HG02759 (cell line): ENCODE measurements around the gene EGLN1.
"Not testable (repeated sequence)": the region's sequence is repeated elsewhere in the genome, so short reads cannot be mapped to it uniquely, and the experiment has no call there.

Experiments used
- ATAC-seq: cut with Tn5 transposase; IDR thresholded peaks from one replicate; pipeline ENCODE4 v1.9.1; 2021; ENCODE audit warnings: mild to moderate bottlenecking, moderate library complexity; ENCODE audit not compliant: unreplicated experiment

EGLN1 gene

DNA sequence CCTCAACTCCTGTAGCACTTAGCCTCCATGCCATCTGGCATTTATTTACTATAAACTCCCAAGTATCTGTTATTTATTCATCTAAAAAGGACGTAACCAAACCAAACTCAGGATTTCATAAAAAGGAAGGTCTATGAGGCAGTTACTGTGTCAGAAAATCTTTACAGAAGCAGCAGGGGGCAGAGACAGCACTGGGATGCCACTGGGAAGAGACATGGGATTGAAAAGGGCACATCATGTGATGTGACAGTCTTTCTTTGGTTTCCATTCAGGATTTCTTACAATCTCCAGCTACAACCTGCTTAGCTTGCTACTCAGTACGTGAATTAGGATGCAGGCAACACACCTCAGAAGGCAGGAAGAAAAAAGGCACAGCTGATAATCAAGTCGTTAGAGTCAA is 52.8 kb downstream of the EGLN1 start:
- ATAC-seq: no peak

DNA sequence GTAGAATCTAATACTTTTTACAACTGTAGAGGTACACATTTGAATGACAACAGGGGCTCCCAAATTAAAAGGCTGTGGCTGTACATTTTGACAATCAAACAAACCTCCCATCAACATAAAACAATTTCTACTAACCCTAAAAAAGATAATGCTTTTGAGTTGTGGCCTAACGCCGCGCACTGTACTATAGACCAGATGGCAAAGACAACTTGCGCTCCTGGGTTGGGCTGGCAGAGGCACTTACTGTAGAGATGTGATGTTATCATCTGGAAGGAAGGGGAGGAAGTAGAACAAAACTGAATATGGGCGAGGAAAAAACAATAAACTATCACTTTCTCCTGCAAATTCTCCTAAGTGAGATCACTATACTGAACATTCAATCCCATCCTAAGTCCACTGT is 57.9 kb downstream of the EGLN1 start:
- ATAC-seq: no peak

DNA sequence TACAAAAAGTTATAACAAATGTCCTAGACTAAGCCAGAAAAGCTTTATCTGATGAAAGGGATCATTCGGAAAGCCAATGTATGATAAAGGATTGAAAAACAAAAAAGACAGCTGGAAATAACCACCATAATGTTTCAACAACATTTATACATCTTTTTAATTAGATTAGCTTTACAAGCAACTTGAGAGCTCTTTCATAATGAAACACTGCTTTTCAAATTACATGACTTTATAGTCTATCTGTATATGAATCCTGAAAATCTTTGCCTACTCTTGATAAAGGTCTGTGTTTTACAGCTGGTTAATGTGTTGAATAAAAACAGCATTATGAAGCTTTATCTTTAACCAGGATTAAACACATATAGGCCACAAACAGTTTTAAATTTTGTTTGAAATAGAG is 58.5 kb downstream of the EGLN1 start:
- no peak for ATAC-seq

DNA sequence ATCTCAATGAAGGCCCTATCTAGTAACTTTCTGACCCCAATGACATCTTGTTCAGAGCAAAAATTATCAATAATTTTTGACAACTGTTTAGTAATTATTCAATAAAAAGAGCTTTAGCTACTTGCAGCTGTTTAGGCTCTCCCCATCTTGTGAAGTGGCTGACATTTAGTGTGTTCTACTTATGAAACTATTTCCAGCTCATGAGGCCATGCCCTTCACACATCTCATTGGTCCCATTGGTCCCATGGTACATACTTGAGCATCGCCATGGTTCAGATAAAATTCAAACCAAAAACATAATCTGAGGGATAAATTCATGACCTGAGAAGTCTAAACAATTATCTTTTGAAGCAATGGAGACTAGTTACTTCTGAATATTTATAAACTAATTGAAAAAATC is 59.8 kb downstream of the EGLN1 start:
- ATAC-seq: no peak

DNA sequence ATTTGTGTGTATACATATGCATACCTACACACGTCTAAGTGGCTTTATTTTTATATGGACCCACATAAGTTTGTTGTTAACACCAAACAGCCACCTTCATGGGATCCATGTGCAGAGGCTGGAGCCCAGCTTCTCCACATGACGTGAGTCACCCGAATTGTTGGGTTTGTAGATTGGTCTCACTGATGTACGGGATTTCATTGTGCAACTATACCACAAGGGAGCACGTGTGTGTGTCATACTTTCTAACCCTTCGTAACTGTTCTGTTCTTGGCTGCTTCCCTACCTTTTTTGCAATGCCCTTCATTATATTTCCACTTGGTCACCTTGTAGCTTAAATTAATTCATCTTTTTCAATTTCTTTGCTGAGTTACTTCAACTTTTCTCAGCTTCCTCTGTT is 63.0 kb downstream of the EGLN1 start:
- no peak for ATAC-seq

DNA sequence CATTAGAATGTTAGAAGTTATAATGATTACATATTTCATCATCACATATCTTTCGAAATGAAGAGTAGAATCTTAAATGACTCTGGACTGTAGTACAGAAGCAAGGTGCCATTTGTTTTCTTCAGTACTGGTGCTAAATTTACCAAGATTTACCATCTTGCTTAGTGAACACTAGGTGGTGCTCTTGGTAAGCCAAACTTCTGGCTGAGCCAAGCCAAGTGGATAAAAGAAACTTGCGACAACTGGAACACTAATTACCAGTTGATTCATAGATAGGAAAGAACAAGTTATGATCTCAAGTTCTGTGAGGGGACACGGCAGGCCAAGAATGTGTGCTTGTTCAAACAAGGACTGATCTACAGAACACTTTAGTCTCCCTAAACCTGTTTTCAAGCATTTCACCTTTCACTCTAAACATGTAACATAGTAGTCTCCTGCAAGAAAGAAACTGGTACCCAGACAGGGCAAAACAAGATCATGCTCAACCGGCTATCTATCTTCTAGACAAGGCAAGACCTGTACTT is 64.2 kb downstream of the EGLN1 start:
- peak; percentile 77 for ATAC-seq

DNA sequence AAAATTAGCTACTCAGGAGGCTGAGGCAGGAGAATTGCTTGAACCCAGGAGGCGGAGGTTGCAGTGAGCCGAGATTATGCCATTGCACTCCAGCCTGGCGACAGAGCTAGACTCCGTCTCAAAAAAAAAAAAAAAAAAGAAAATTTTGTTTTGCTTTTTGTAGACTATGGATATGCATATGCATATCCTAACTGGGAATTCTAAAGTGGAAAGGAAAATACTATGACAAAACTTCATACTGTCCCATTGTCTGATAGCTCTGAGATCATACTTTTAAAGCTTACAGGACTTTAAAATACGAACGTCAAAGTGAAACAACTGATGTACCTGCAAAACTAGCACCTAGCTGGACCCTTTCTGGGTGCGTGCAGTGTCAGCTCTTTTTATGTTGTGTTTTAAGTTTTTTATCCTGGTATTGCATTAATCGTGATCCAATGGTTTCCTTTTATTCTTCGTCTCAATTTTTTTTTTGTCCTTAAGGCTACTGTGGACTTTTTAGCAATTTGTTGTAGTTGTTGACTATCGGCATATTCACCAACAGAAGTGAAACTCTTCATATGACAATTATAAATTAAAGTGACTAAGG is 64.8 kb downstream of the EGLN1 start:
- no peak for ATAC-seq

DNA sequence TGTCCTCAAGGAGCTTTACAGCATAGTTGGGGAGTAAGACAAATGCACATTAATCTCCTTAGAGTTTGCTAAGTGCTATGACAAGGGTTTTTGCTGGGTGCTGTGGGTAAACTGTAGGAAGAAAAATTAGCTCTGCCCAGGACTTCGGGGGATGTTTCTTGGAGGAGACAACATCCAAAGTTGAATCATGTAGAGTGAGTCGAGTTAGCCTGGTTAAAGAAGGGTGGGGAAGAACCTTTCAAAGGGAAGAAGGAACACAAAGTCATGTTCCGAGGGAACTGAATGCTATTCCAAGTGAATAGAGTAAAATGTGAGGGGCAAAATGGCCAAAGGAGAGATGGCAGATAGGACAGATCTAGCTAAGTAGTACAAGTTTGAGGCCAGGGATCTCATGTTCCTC is 66.9 kb downstream of the EGLN1 start:
- no peak for ATAC-seq

DNA sequence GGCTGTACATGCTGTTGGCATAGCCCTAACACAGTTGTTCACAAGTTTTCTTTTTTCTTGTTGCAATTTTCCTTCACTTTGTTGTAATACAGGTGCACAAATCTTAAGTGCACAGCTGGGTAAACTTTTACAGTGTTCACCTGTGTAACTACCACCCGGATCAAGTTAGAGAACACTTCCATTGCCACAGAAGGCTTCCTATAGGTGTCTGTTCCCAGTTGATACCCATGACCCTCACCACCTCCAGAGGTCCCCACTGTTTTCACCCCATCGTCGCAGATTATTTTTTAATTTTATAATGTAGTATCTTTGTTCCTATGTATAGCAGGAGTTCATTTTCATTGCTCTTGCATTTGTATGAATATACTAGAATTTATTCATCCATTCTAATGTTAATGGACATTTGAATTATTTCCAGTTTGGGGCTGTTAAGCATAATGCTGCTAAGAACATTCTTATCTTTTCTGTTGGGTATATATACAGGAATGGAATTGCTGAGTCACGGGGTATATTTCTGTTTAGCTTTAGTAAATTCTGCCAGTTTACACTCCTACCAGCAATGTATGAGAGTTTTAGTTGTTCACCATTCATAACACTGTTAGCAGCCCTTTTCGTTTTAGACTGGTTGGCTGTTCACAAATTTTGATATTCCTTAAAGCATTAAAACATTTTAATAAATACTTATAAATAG is 67.6 kb downstream of the EGLN1 start:
- ATAC-seq: no peak

DNA sequence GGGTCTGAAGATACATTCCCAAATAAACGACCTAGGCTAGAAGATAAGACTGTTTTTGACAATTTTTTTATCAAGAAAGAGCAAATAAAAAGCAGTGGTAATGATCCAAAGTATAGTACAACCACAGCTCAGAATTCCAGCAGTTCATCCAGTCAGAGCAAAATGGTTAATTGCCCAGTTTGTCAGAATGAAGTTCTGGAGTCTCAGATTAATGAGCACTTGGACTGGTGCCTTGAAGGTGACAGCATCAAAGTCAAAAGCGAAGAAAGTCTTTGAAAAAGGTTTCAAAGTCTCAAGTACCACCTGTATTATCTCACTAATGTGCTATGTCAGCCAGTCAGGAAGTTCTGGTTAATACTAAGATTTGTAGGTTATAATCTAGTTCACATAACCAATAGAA is 69.0 kb downstream of the EGLN1 start:
- ATAC-seq: no peak

DNA sequence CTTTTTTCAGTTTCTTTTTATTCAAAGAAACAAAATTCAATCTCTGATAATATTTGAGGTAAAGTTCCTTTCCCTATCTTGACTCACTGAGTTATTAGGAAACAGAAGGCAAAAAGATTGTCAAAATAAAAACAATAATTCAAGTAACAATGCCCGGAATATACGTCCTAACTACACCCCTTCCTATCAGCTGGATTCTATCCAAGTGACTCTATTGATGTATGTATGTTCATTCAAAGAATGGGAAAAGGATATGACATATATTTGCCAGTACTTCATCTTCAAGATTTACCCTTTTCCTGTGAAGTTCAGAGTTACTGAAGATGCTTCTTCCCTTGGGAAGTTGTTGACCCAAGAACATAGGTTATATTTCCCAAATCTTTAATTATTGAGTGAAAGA is 70.3 kb downstream of the EGLN1 start:
- no peak for ATAC-seq

DNA sequence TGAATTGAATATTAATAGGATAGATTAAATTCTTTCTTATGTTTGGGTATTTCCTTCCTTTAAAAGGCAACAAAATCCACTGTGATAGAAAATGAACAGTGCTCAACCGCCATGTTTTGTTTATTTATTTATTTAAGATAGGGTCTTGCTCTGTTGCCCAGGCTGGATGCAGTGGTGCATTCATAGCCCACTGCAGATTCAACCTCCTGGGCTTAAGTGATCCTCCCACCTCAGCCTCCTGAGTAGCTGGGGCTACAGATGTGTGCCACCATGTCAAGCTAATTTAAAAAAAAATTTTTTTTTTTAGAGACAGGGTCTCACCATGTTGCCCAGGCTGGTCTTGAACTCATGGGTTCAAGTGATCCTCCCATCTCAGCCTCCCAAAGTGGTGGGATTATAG is 73.2 kb downstream of the EGLN1 start:
- not testable (repeated sequence) for ATAC-seq

DNA sequence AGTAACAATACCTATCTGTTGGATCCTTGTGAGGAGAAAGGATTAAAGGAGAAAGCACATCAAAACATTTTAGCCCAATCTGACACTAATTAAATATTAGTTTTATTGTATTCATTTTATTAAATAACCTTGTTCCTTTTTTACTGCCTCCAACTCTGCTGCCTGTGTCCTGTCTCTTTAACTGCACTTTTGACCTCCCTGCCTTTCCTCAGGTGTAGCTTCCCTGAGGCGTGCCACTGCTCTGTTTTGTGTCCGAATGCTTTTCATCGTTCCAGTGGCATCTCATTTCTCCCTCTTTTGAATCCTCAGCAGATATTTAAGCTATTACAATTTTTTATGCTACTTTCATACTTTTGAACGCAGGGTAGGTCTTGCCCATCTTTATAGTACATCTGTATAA is 73.6 kb downstream of the EGLN1 start:
- no peak for ATAC-seq

DNA sequence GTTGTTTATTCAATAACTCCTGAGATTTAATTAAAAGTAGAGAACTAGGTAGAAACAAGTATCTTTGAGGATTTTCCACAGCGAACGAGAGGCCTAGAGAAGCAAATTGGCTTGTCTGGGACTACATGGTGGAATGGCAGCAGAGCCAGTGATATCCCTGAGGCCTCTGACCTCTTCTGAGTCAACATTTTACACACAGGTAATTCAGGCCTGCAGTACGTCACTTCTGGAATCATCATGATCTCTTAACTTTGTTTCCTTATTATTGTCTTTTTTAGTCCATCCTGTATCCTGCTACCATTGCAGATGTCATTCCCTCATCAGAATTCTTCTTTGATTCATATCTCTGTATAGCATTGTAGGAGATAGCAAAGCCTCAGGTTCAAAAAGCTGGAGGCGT is 74.1 kb downstream of the EGLN1 start:
- no peak for ATAC-seq

DNA sequence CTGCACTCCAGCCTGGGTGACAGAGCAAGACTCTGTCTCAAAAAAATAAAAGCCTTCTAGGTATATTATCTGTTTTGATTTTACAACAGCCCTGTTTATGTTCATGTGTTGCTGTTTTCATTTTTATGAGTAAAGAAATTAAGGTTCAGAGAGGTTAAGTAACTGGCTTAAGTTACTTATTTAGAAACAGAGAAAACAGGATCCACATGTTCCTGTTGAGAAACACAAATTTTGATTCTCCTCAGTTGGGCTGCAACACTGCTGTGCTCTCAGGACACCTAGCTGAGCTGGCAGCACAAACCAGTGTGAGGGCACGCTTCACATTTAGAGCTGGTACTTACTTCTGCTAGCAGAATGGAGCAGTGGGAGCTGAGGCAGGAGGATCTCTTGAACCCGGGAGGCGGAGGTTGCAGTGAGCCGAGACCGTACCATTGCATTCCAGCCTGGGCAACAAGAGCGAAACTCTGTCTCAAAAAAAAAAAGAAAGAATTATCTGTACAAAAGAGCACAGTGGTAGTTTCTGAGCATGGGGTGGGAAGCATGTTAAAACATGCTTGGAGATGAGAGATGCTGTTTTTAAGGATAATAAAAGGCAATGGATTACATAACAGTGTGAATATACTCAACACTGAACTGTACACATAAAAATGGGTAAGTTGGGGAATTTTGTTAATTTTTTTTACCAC is 81.6 kb downstream of the EGLN1 start:
- ATAC-seq: no peak

DNA sequence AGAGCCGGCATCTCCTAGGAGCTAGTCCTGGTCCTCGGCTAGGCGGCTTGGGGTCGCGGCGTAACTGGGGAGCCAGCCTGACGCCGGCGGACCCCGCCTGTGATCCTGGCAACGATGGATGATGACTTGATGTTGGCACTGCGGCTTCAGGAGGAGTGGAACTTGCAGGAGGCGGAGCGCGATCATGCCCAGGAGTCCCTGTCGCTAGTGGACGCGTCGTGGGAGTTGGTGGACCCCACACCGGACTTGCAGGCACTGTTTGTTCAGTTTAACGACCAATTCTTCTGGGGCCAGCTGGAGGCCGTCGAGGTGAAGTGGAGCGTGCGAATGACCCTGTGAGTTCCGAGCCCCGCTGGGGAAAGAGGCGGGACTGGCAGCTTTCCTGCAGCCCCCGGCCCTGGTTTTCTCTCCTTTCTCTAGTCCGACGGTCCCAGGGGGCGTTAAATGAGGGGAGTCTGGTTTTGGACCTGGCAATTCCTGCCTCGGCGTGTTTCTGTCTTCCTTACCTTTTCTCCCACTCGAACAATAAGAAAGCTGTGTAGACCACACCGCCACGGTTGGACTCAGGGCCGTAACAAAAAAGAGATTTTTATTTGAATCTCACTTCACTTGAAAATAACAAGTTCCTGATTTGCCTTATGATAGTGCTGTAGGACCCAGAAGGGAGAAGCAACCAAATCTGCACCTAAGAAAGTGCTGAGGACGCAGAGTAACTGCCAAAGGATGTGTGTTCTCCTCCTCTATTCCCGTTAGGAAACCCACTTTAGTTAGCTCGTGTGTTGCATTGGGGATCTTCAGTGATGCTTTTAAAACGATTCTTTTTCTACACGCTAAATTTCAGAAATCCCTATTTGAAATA is 83.6 kb downstream of the EGLN1 start, which contains the start of gene SPRTN:
TSS of gene SPRTN (plus strand) at position 24 of the 859 bp plus-strand sequence. CDS start at position 115, 91 bp downstream.
- peak; percentile 14 for ATAC-seq

DNA sequence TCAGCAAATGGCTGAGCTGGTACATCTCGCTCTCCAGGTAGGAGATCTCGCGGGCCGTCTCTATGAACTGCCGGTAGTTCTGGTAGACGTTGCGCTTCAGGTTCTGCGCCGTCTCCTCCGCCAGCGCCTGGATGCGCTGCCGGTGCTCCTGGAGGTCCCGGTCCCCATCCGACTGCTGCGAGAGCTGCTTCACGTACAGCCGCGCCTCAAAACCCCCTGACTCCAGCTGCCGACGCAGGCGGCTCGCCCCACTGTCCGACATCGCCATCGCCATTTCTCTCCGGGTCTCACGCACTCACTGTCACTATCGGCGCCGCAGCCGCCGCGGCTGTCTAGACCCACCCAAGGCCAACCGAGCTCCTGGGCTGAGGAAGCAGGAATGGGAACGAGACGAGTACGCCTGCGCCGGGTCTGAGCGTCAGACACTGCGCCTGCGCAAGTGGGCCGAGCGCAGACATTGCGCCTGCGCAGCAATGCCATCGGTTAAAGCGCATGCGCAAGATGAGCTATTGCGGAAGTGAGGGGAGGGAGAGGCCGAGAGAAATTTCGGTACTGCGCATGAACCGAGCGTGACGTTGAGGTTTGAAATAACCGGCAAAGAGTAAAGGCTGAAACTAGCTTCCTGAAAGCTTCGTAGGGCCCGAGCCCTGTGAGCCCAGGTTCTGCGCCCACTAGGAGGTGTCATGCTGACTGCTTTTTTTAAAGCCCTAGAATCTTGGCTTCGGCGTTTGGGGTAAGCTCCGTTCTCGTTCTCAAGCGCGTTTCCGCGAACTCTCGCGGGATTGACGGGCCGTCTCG is 84.4 kb downstream of the EGLN1 start, which contains the start of gene EXOC8:
TSS of gene EXOC8 (minus strand) at position 381 of the 798 bp plus-strand sequence. CDS start at position 274, 107 bp downstream.
- ATAC-seq: peak; percentile 78

DNA sequence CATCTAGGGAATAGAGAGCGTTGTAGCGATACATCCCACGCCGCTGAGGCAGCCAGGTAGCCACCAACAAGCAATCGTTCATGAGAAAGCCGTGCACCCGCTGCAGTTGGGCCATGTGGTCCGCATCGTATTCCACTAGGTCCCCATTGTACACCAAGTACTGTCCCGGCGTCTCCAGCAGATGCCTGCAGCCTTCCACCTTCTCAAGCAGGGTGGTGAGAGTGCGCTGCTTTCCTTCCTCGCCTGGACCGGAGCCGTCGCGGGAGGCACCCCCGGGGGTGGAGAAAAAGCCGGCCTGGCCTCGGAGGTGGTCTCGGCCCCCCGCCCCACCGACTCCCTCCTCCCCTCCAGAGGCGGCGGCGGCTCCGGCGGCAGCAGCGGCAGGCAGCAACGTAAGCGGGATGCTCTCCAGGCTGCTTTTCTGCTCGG is 85.0 kb downstream of the EGLN1 start:
- ATAC-seq: peak; percentile 1

DNA sequence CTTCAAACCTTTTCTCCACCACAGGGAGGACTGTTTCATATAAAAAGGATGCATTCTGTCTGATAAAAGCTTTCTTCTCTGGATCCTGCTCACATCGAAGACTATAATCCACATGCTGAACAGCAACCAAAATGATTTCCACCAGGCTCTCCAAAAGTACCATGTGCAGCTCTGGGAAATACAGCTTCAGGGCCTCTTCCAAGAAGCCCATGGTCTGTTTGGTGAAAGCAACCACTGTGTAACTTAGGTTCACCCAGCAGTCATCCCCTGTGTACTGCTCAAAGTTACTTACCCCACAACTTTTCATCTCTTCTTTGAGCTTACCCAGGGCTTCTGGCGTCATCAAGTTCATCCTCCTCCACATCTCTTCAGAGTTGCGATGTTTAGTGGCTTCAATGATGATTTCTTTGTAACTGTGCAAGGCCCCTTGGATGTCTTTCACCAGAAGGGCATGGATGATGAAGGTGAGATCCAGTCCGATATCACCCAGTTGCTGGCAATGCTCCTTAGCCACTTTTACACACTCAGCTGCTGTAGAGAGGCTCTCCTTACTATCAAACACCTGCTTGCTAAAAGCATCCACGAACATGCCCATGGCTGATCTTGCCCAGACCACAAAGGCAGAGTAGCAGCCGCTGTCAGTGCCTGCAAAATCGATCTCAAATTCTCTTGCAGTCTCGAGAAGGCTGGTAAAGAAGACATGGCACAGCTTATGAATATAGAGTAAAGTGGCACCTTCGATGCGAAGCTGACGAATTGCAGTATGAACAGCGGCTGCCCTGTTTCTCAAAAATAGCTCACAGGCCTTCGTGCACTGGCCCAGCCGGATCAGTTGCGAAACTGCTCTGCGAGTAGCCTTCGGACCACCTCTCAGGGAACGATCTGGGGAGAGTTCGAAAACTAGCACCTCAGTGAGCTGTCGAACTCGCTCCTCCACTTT is 86.2 kb downstream of the EGLN1 start:
- ATAC-seq: no peak
